MCF 10A (cell line): Measurements from ENCODE around the gene ST7. TPM values are rescaled to one million over a fixed set of nuclear protein-coding genes. Genes with fewer than 3 reads are reported as not detected.

Experiments
- BruUV-seq: library from RNA; stranded (reverse); fragments of 400-500 nt; replicated peaks from 2 replicates; lab custom pipeline; 2021; lab: Mats Ljungman, UMichigan
- CTCF ChIA-PET: fragments of 300-600 bp; sonication (Branson Sonifier 250); formaldehyde crosslinking; extraction: SDS; loops from one replicate; lab custom pipeline; 2021; ENCODE audit warnings: antibody characterized with exemption, inconsistent platforms; lab: Yijun Ruan, JAX
- POLR2A ChIA-PET: fragments of 300-600, 350-650 bp; sonication (Branson Sonifier 250); formaldehyde crosslinking; extraction: SDS; loops from one replicate; lab custom pipeline; 2020; ENCODE audit warnings: antibody characterized with exemption, inconsistent platforms; lab: Yijun Ruan, JAX
- DNase-seq: peaks from one replicate; pipeline ENCODE4 v3.0.0-alpha.2; 2018; ENCODE audit not compliant: unreplicated experiment
- H3K27ac Mint-ChIP-seq: one replicate; pipeline ENCODE4 v1.8.0; 2022; ENCODE audit warnings: mild to moderate bottlenecking, low read depth, mixed read lengths; ENCODE audit not compliant: unreplicated experiment
- H3K27me3 Mint-ChIP-seq: one replicate; pipeline ENCODE4 v1.8.0; 2022; ENCODE audit warnings: mixed read lengths; ENCODE audit not compliant: insufficient read depth, unreplicated experiment
- H3K36me3 Mint-ChIP-seq: one replicate; pipeline ENCODE4 v1.8.0; 2022; ENCODE audit warnings: mild to moderate bottlenecking, moderate library complexity, mixed read lengths; ENCODE audit not compliant: insufficient read depth, unreplicated experiment
- H3K4me1 Mint-ChIP-seq: one replicate; pipeline ENCODE4 v1.8.0; 2022; ENCODE audit warnings: mixed read lengths; ENCODE audit not compliant: insufficient read depth, unreplicated experiment
- H3K4me3 Mint-ChIP-seq: one replicate; pipeline ENCODE4 v1.8.0; 2022; ENCODE audit warnings: mild to moderate bottlenecking, moderate library complexity, mixed read lengths; ENCODE audit not compliant: unreplicated experiment
- H3K9me3 Mint-ChIP-seq: one replicate; pipeline ENCODE4 v1.8.0; 2022; ENCODE audit warnings: mixed read lengths; ENCODE audit not compliant: unreplicated experiment
- CTCF ChIP-seq: fragments of 200-600 bp; IDR thresholded peaks from one replicate; pipeline ENCODE4 v1.8.0; 2022; ENCODE audit warnings: antibody characterized with exemption, mild to moderate bottlenecking; ENCODE audit not compliant: unreplicated experiment
- intact Hi-C: fragments of 100-400 bp; cut with micrococcal nuclease; formaldehyde crosslinking; loops from 2 replicates; pipeline ENCODE4 v1.14.1; 2022
- total RNA-seq: library from RNA; stranded (reverse); gene quantifications from 2 replicates; pipeline ENCODE4 v1.2.3, GENCODE V29; 2022

Gene ST7
- total RNA-seq, 1 experiment from 2014 or later = 18.5 TPM

DNA sequence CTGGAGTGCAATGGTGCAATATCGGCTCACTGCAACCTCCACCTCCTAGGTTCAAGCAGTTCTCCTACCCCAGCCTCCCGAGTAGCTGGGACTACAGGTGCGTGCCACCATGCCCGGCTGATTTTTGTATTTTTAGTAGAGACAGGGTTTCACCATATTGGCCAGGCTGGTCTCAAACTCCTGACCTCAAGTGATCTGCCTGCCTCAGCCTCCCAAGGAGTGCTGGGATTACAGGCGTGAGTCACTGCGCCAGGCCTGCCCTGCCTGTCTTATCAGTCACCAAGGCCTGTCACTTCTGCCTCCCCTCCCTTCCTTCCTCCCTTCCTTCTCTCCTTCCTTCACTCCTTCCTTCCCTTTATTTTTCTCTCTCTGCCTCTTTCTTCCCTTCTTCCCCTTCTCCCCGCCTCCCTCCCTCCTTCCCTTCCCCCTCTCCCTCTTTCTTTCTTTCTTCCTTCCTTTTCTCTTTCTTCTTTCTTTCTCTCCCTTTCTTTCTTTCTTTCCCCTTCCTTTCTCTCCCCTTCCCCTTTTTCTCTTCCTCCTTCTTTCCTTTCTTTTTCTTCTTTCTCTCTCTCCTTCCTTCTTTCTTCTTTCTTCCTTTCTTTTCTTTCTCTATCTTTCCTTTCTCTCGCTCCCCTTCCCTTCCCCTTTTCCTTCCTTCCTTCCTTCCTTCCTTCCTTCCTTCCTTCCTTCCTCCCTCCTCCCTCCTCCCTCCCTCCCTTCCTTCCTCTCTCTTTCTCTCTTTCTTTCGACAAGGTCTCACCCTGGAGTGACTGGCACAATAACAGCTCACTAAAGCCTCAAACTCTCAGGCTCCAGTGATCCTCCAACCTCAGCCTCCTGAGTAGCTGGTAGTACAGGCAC lies 3.1 kb upstream of the ST7 start:
- H3K36me3 Mint-ChIP-seq = no peaks in the 10 kb centered on the region
- DNase-seq = no peak
- CTCF ChIA-PET = interaction anchor here (0.6 to 1.3 kb wide), 3 partner anchors 19 to 164 kb away, joined by 3 to 7 read pairs (median 5); no protein-coding TSS in a partner anchor
- H3K4me1 Mint-ChIP-seq = peaks cover 4% of the 10 kb centered on the region
- TF ChIP-seq CTCF = no peak
- POLR2A ChIA-PET = no interaction called here
- no TSS peak for BruUV-seq
- H3K27me3 Mint-ChIP-seq = no peaks in the 10 kb centered on the region
- intact Hi-C loops = no loop called here
- no peak overlapping the region for H3K4me3 Mint-ChIP-seq
- H3K9me3 Mint-ChIP-seq = no peaks in the 10 kb centered on the region
- no peak overlapping the region for H3K27ac Mint-ChIP-seq

DNA sequence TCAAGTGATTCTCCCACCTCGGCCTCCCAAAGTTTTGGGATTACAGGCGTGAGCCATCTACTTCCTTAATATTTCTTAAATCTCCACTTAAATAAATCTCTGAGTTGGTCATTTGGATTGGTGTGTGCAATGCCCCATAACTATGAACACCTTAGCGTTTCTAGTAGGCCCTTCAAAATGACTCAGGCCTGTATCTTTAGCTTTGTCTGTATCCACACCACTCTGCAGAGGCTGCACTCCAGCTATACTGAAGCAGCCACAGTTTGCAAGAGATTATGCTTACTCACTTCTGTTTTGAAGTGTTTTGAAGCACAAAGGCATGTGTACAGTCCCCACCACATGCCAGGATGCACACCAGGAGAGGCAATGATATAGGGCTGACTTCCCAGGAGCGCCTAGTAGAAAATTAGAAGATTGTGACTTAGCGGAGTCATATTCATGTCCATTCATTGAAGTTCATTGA lies 2.4 kb upstream of the ST7 start:
- Mint-ChIP-seq H3K27me3 (no peaks in the 10 kb centered on the region), H3K36me3 (no peaks in the 10 kb centered on the region), H3K27ac (no peak overlapping the region), H3K4me1 (peaks cover 11% of the 10 kb centered on the region), H3K4me3 (no peak overlapping the region), H3K9me3 (no peaks in the 10 kb centered on the region)
- TF ChIP-seq CTCF = no peak
- ChIA-PET POLR2A (no interaction called here), CTCF (interaction anchor here (0.6 to 1.3 kb wide), 3 partner anchors 20 to 164 kb away, joined by 3 to 7 read pairs (median 5); no protein-coding TSS in a partner anchor)
- no TSS peak for BruUV-seq
- no peak for DNase-seq
- intact Hi-C loops = no loop called here

DNA sequence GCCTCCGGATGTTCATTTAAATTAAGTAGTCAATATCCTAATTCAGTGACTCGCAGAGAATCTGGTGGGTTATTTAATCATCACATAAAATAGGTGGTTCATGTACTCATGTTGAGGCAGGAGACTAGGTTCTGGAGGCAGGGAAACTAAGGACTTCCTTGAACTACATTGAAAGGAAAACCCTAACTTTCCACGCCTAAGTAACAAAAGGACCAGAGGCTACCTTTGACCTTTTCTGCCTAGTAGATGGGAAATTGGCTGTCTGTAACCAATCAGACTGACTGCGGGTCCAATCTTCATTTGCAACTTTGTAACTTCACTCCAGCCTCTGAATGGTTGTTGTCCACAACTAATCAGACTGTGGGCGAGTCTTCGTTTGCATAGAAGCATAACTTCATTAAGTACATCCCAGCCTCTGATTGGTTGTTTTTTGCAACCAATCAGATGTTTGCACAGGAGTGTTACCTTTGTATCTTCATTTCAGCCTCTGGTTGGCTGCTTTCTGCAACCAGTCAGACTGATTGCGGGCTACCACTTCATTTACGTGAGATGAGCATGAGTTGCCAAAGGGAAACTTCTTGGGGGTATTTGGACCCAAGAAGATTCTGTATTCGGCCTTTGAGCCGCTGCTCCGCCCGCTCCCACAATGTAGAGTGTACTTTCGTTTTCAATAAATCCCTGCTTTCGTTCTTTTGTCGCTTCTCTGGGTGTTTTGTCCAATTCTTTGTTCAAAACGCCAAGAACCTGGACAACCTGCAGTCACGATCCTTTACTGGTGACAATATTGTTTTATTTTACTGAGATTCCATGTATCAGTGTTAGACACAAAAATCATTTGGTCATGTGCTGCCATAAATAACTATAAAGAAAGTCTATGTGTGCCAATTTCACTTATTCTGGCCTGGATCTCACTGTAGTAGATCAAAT lies 1.7 kb upstream of the ST7 start:
- ChIA-PET POLR2A (interaction anchor here (0.9 to 3.0 kb wide), 4 partner anchors 9 to 87 kb away, joined by 3 to 17 read pairs (median 5); no protein-coding TSS in a partner anchor), CTCF (no interaction called here)
- no peak for DNase-seq
- BruUV-seq = no TSS peak
- no peaks in the 10 kb centered on the region for H3K9me3 Mint-ChIP-seq
- H3K27ac Mint-ChIP-seq = no peak overlapping the region
- H3K36me3 Mint-ChIP-seq = no peaks in the 10 kb centered on the region
- TF ChIP-seq CTCF = no peak
- intact Hi-C loops = no loop called here
- no peak overlapping the region for H3K4me3 Mint-ChIP-seq
- H3K27me3 Mint-ChIP-seq = no peaks in the 10 kb centered on the region
- peaks cover 19% of the 10 kb centered on the region for H3K4me1 Mint-ChIP-seq
